ENCODE results near the gene RFX6. TPM values are rescaled to one million over a fixed set of nuclear protein-coding genes. Genes with fewer than 3 reads are reported as not detected.

The RFX6 gene
- total RNA-seq, 4 donors from 2014 or later = not detected

DNA sequence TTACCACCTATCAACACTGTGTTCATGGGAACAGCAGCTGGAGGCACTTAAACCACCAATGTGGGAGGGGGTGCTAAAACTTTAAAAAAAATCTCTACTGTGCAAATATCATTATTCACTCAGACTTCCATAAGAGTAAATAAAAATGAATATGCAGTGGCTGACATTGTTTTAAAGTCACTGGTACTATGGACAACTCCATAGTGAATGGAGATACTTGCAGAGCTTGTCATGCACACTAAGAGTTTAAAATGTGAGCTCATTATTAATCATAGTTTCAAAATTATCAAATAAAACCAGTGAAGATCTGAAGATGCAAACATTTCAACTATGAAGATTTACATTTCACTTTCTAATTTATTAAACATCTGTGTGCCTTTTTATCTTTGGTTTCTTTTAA is 54.4 kb downstream of the RFX6 start:
- no peak for DNase-seq (ENCODE audit: low spot score in 2 of 2)
- TF ChIP-seq POLR2A (IDR thresholded peaks at IDR 0.05) = no peak
- TF ChIP-seq CTCF (IDR thresholded peaks at IDR 0.05) = no peak
- intact Hi-C loops (cut with DNase I; ENCODE audit: low total_unique reads) = no loop called here
- no peak overlapping the region for H3K4me3 ChIP-seq (ENCODE audit: low read depth, poor library complexity, severe bottlenecking)

DNA sequence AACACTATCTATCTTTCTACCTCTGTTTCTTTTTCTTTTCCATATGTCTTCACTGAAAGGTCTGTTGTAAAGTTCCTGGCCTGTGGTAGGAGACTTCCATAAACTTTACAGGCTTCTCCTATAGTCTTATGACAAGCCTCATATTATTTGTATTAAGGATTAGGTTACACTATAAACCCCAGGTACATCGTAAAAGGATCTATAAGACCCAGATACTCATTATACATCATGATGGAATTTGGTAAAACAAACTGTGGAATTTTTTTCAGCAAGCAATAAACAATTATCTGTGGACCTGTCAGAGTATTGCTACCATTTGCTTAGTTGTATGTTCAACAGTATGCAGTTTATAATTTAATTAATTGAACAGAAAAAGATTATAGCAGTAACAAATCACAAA is 55.5 kb downstream of the RFX6 start:
- intact Hi-C loops (cut with DNase I; ENCODE audit: low total_unique reads) = no loop called here
- WGBS, 2 donors = 59 to 63% methylated on average over 1 of the region's 1 CpG
- no peak for DNase-seq (ENCODE audit: low spot score in 2 of 2)
- TF ChIP-seq POLR2A (IDR thresholded peaks at IDR 0.05) (no peak), CTCF (IDR thresholded peaks at IDR 0.05) (no peak)
- H3K4me3 ChIP-seq (ENCODE audit: low read depth, poor library complexity, severe bottlenecking) = no peak overlapping the region

GRCh38 chr6:116933485-116933884 is 56.4 kb downstream of the RFX6 start:
- intact Hi-C loops (cut with DNase I; ENCODE audit: low total_unique reads) = no loop called here
- no peak for TF ChIP-seq POLR2A (IDR thresholded peaks at IDR 0.05)
- TF ChIP-seq CTCF (IDR thresholded peaks at IDR 0.05) = no peak
- DNase-seq (ENCODE audit: low spot score in 2 of 2) = no peak
- 8% methylated on average over 2 of the region's 2 CpGs for WGBS, 2 donors
- H3K4me3 ChIP-seq (ENCODE audit: low read depth, poor library complexity, severe bottlenecking) = no peak overlapping the region

- WGBS, 2 donors = 78 to 83% methylated on average over 8 of the region's 8 CpGs
- intact Hi-C loops (cut with DNase I; ENCODE audit: low total_unique reads) = no loop called here
- DNase-seq (ENCODE audit: low spot score in 2 of 2) = no peak
- no peak overlapping the region for H3K4me3 ChIP-seq (ENCODE audit: low read depth, poor library complexity, severe bottlenecking)
- no peak for TF ChIP-seq POLR2A (IDR thresholded peaks at IDR 0.05)
These were observed 61.3 kb downstream of the RFX6 start for GRCh38 chr6:116938305-116938704.

DNA sequence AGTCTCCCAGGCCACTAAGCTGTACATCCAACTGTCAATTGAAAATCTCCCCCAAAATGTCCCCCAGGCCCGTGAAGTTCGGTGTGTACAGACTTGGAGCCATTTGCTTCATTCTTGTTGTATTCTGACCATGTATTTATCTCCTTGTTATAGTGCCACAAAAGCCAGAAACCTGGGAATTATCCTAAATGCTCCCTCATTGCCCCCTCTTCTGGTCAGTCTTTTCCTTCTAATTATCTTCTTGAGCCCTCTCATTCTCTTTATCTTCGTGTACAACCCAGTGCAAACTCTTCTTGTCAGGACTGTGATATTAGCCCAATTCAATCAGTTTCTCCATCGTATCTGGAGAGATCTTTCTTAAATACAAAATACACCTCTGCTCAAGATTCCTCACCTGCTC is 64.7 kb downstream of the RFX6 start:
- H3K4me3 ChIP-seq (ENCODE audit: low read depth, poor library complexity, severe bottlenecking) = no peak overlapping the region
- TF ChIP-seq POLR2A (IDR thresholded peaks at IDR 0.05) (no peak), CTCF (IDR thresholded peaks at IDR 0.05) (no peak)
- WGBS, 2 donors = 39 to 60% methylated on average over 4 of the region's 4 CpGs
- intact Hi-C loops (cut with DNase I; ENCODE audit: low total_unique reads) = no loop called here
- DNase-seq (ENCODE audit: low spot score in 2 of 2) = no peak

GRCh38 chr6:116945809-116946208 is 68.8 kb downstream of the RFX6 start:
- DNase-seq (ENCODE audit: low spot score in 2 of 2) = no peak
- no peak for TF ChIP-seq CTCF (IDR thresholded peaks at IDR 0.05)
- TF ChIP-seq POLR2A (IDR thresholded peaks at IDR 0.05) = no peak
- 48 to 58% methylated on average over 5 of the region's 5 CpGs for WGBS, 2 donors
- intact Hi-C loops (cut with DNase I; ENCODE audit: low total_unique reads) = no loop called here
- H3K4me3 ChIP-seq (ENCODE audit: low read depth, poor library complexity, severe bottlenecking) = no peak overlapping the region
